Stimulated activated memory B cell treated with anti-CD40 and anti-IgM and Interleukin-4, amounts not matched to agents 10 μg/mL and 1 μg/mL and 100 μg/mL, for 72 hours (primary cell): ENCODE results near the gene PRKCH.
"Not testable (repeated sequence)": the region's sequence is repeated elsewhere in the genome, so short reads cannot be mapped to it uniquely, and the experiment has no call there.

Experiments
- ATAC-seq: fragments of 150-1000 bp; cut with Tn5 transposase; 2 replicates; pipeline ENCODE4 v1.10.0; 2021
- H3K27ac Mint-ChIP-seq: one replicate; pipeline ENCODE4 v1.8.0; 2022; ENCODE audit warnings: mild to moderate bottlenecking, mixed read lengths
- H3K27me3 Mint-ChIP-seq: one replicate; pipeline ENCODE4 v1.8.0; 2022; ENCODE audit warnings: mixed read lengths
- H3K36me3 Mint-ChIP-seq: one replicate; pipeline ENCODE4 v1.8.0; 2022; ENCODE audit warnings: mixed read lengths
- H3K4me1 Mint-ChIP-seq: one replicate; pipeline ENCODE4 v1.8.0; 2022; ENCODE audit warnings: mixed read lengths
- H3K4me3 Mint-ChIP-seq: one replicate; pipeline ENCODE4 v1.8.0; 2022; ENCODE audit warnings: mild to moderate bottlenecking, moderate library complexity, mixed read lengths
- H3K9me3 Mint-ChIP-seq: one replicate; pipeline ENCODE4 v1.8.0; 2022; ENCODE audit warnings: mixed read lengths

PRKCH gene

GRCh38 chr14:61463664-61464285 lies 142.4 kb downstream of the PRKCH start:
- Mint-ChIP-seq H3K4me1 (peaks cover 17% of the 10 kb centered on the region), H3K4me3 (no peak overlapping the region), H3K9me3 (peaks cover 3% of the 10 kb centered on the region), H3K27me3 (no peaks in the 10 kb centered on the region), H3K36me3 (no peaks in the 10 kb centered on the region), H3K27ac (no peak overlapping the region)
- ATAC-seq: no peak

DNA sequence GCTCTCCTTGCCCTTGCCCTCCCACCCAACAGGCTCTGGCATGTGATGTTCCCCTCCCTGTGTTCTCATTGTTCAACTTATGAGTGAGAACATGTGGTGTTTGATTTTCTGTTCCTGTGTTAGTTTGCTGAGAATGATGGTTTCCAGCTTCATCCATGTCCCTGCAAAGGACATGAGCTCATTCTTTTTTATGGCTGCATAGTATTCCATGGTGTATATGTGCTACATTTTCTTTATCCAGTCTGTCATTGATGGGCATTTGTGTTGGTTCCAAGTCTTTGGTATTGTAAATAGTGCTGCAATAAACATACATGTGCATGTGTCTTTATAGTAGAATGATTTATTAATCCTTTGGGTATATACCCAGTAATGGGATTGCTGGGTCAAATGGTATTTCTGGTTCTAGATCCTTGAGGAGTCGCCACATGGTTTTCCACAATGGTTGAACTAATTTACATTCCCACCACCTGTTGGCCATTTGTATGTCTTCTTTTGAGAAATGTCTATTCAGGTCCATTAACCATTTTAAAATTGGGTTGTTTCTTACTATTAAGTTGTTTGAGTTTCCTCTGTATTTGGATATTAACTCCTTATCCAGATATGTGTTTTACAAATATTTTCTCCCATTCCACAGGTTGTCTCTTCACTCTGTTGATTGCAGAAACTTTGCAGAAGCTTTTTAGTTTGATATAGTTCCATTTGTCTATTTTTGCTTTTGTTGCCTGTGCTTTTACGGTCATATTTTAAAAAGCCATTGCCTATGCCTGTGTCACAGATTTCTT lies 143.4 kb downstream of the PRKCH start:
- not testable (repeated sequence) for H3K4me3 Mint-ChIP-seq, H3K27ac Mint-ChIP-seq, H3K9me3 Mint-ChIP-seq, ATAC-seq, H3K27me3 Mint-ChIP-seq, H3K36me3 Mint-ChIP-seq
- H3K4me1 Mint-ChIP-seq: peaks cover 17% of the 10 kb centered on the region

- H3K36me3 Mint-ChIP-seq: no peaks in the 10 kb centered on the region
- H3K9me3 Mint-ChIP-seq: no peaks in the 10 kb centered on the region
- H3K4me3 Mint-ChIP-seq: no peak overlapping the region
Measured at GRCh38 chr14:61466249-61466904, 145.0 kb downstream of the PRKCH start.

DNA sequence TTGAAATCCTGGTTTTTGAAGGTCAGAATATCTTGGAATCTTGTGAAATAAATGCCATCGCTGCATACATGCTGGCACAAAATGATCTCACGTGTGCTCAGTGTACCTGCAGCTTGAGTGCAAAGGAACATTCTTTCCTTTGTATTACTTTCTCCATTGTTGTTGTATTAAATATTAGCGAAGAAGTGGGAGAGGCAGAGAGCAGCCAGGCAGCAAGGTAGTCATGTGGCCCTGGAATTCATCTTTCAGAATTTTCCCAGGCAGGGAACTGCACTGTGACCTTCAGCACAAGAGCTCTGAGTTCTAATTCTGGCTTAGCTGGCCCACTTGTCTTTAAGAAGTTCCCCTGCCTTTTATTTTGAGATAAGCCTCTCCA lies 145.5 kb downstream of the PRKCH start:
- H3K27me3 Mint-ChIP-seq: no peaks in the 10 kb centered on the region
- no peaks in the 10 kb centered on the region for H3K36me3 Mint-ChIP-seq

More at GRCh38 chr14:61466249-61466904, 145.0 kb downstream of the PRKCH start:
- Mint-ChIP-seq H3K4me1 (peaks cover 30% of the 10 kb centered on the region), H3K27ac (no peak overlapping the region), H3K27me3 (no peaks in the 10 kb centered on the region)
- no peak for ATAC-seq

DNA sequence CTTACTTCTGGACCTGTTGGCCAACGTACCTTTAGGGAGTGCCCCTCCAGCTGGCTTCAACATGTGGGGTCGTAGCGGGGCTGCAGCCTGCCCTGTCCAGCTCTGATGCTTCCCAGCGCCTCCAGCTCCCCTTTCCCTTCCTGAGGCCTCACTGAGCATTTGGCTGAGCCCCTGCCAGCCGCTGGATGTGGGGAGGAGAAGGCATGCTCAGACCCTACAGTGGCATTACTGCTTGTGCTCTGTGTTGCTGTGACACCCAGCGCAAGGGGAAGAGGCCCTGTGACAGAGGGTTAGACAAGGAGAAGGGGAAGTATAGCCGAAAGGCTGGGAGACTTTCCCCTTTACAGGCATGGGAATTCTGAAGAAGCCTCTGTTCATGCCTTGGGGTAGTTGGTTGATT lies 145.9 kb downstream of the PRKCH start:
- H3K9me3 Mint-ChIP-seq: no peaks in the 10 kb centered on the region
- no peaks in the 10 kb centered on the region for H3K27me3 Mint-ChIP-seq
- no peak for ATAC-seq
- H3K27ac Mint-ChIP-seq: no peak overlapping the region
- H3K4me1 Mint-ChIP-seq: peaks cover 31% of the 10 kb centered on the region
- no peak overlapping the region for H3K4me3 Mint-ChIP-seq
- H3K36me3 Mint-ChIP-seq: no peaks in the 10 kb centered on the region

More for the DNA sequence above, 145.5 kb downstream of the PRKCH start:
- H3K9me3 Mint-ChIP-seq: no peaks in the 10 kb centered on the region
- H3K4me3 Mint-ChIP-seq: no peak overlapping the region
- H3K27ac Mint-ChIP-seq: no peak overlapping the region
- ATAC-seq: no peak
- H3K4me1 Mint-ChIP-seq: peaks cover 31% of the 10 kb centered on the region

DNA sequence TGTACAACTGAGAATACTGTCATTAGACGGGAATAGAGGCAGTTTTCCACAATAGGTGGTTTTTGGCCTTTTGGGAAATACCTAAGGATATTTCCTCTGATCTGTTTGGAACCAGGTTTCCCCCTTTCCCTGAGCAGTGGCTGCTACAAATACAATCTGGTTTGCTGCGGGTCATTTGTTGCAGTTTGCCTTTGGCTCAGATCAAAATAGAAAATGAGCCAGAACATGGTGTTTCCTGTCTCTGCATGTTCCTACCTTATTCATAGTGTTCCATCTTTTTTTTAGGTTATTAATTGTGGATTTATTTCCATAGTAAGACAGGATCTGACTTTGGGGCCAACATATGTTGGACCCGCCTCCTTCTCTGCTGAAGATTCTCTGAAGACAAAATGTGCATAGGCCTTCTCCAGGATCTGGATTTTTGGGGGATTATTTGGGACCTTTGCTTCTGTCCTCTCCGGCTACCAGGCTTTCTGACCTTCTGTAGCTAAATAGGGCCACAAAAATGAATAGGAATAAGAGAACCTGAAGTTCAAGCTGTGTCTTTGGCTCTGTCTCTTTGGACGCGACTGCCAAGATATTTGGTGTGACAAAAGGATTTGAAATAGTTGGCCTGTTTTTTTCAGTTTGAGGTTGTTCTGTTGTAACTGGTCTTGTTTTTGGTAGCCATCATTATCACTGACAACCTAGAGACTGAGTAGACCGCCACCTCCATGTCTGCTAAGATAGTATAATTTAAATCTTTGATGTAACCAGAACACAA lies 146.9 kb downstream of the PRKCH start:
- Mint-ChIP-seq H3K4me3 (no peak overlapping the region), H3K27me3 (no peaks in the 10 kb centered on the region), H3K27ac (no peak overlapping the region), H3K9me3 (no peaks in the 10 kb centered on the region), H3K4me1 (peaks cover 40% of the 10 kb centered on the region), H3K36me3 (no peaks in the 10 kb centered on the region)
- ATAC-seq: no peak

GRCh38 chr14:61469781-61470180 lies 148.4 kb downstream of the PRKCH start:
- no peaks in the 10 kb centered on the region for H3K36me3 Mint-ChIP-seq

DNA sequence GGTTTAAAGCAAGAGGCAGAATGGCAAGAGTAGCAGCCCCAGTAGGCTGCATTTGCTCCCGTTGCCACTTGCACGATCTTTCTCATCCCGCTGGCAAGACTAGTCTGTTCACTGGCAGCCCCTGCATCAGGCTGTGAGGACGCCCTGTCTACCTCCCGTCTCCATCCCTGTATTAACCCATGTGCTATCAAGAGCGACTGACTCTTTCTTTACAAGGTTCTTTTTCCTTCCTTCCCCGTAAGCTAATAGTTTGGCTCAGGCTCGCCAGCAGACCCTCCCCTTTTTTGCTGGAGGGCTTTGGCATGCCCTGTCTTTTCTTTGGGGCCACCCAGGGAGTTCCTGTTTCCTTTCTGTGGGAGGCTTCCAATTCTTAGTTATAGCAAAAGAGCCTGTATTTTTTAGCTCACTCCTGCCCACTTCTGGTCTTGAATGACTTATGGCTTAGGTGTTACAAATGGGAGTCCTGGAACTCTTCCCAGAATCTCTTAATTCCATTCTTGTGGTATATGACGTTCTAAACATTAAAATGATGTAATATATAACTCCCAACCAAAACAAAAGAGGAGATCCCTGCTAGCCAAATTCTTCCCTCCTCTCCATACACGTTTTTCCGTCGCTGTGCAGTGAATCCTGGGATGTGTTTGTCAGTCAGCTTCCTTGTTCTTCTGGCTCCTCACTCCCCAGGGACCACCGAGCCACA lies 149.0 kb downstream of the PRKCH start:
- peak overlapping the region; percentile 76 for H3K27ac Mint-ChIP-seq
- H3K4me3 Mint-ChIP-seq: no peak overlapping the region
- ATAC-seq: no peak
- H3K36me3 Mint-ChIP-seq: no peaks in the 10 kb centered on the region
- no peaks in the 10 kb centered on the region for H3K9me3 Mint-ChIP-seq
- H3K4me1 Mint-ChIP-seq: peaks cover 48% of the 10 kb centered on the region
- no peaks in the 10 kb centered on the region for H3K27me3 Mint-ChIP-seq

More at GRCh38 chr14:61469781-61470180, 148.4 kb downstream of the PRKCH start:
- Mint-ChIP-seq H3K27me3 (no peaks in the 10 kb centered on the region), H3K4me3 (no peak overlapping the region), H3K9me3 (no peaks in the 10 kb centered on the region), H3K27ac (no peak overlapping the region), H3K4me1 (peaks cover 42% of the 10 kb centered on the region)
- no peak for ATAC-seq

DNA sequence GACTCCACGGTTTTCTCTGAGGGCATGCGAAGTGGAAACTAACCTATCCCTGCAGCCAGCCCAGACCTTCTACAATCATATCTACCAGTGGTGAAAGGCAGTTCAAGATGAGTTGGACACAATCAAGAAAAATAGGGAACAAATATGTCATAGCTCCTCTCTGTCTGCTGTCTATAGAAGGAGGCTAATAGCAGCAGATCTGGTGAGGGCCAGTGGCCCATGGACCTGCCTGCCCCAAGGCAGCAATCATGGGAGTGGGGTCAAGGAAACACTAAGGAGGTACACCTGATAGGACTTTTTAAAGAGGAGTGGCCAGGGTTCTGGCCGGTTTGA lies 149.5 kb downstream of the PRKCH start:
- no peak for ATAC-seq
- Mint-ChIP-seq H3K4me3 (peak overlapping the region; percentile 89), H3K9me3 (no peaks in the 10 kb centered on the region), H3K36me3 (no peaks in the 10 kb centered on the region), H3K27ac (peak overlapping the region; percentile 76), H3K27me3 (no peaks in the 10 kb centered on the region), H3K4me1 (peaks cover 49% of the 10 kb centered on the region)

- no peaks in the 10 kb centered on the region for H3K9me3 Mint-ChIP-seq
- peak; percentile 53 for ATAC-seq
- H3K4me1 Mint-ChIP-seq: peaks cover 54% of the 10 kb centered on the region
- peak overlapping the region; percentile 89 for H3K4me3 Mint-ChIP-seq
- H3K27ac Mint-ChIP-seq: peak overlapping the region; percentile 76
- H3K27me3 Mint-ChIP-seq: no peaks in the 10 kb centered on the region
- H3K36me3 Mint-ChIP-seq: no peaks in the 10 kb centered on the region
Measured at GRCh38 chr14:61471297-61472005, 150.1 kb downstream of the PRKCH start.

DNA sequence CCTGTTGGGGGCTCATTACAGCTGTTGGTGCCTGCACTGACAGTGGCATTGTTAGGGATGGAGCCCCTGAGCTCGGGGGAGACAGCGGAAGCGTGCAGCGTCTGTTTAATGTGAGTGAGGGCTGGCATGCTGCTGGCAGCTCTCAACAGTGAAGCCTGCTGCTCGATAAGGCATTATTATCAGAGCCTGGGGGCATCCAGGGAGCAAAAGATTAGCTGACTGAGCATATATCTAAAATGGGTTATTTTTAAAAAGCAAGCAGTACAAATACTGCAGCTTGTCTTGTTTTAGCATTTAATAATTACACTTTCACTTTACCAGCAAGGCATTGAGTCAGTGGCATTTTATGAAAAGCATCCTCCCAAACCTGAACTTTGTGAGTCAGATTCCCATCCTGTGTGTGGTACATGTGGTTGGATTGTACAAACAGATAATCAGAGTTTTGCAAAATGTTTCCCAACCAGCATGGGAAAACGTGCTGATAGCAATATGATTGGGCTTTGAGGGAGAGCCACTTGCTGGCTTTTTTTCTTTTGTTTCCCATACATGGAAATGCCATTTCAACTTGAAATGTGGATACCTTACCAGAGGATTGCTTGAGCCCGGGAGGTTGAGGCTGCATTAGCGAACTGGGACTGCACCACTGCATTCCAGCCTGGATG lies 150.8 kb downstream of the PRKCH start:
- ATAC-seq: peak; percentile 60
- H3K4me1 Mint-ChIP-seq: peaks cover 61% of the 10 kb centered on the region
- H3K36me3 Mint-ChIP-seq: no peaks in the 10 kb centered on the region
- H3K9me3 Mint-ChIP-seq: no peaks in the 10 kb centered on the region
- H3K4me3 Mint-ChIP-seq: peak overlapping the region; percentile 89
- peak overlapping the region; percentile 76 for H3K27ac Mint-ChIP-seq
- H3K27me3 Mint-ChIP-seq: no peaks in the 10 kb centered on the region

- peaks cover 68% of the 10 kb centered on the region for H3K4me1 Mint-ChIP-seq
- no peaks in the 10 kb centered on the region for H3K9me3 Mint-ChIP-seq
- no peaks in the 10 kb centered on the region for H3K27me3 Mint-ChIP-seq
- no peak for ATAC-seq
- peak overlapping the region; percentile 76 for H3K27ac Mint-ChIP-seq
- peak overlapping the region; percentile 89 for H3K4me3 Mint-ChIP-seq
- H3K36me3 Mint-ChIP-seq: no peaks in the 10 kb centered on the region
Measured at GRCh38 chr14:61472801-61473376, 151.5 kb downstream of the PRKCH start.

- Mint-ChIP-seq H3K9me3 (no peaks in the 10 kb centered on the region), H3K27me3 (no peaks in the 10 kb centered on the region), H3K4me1 (peaks cover 79% of the 10 kb centered on the region), H3K36me3 (no peaks in the 10 kb centered on the region), H3K27ac (peak overlapping the region; percentile 76), H3K4me3 (no peak overlapping the region)
- ATAC-seq: no peak
Measured at GRCh38 chr14:61474015-61474414, 152.6 kb downstream of the PRKCH start.
